Measurements from ENCODE around the gene LMAN2L. TPM values are rescaled to one million over a fixed set of nuclear protein-coding genes. Genes with fewer than 3 reads are reported as not detected.

Gene LMAN2L
- total RNA-seq, 1 experiment from 2014 or later, result 17.6 TPM

DNA sequence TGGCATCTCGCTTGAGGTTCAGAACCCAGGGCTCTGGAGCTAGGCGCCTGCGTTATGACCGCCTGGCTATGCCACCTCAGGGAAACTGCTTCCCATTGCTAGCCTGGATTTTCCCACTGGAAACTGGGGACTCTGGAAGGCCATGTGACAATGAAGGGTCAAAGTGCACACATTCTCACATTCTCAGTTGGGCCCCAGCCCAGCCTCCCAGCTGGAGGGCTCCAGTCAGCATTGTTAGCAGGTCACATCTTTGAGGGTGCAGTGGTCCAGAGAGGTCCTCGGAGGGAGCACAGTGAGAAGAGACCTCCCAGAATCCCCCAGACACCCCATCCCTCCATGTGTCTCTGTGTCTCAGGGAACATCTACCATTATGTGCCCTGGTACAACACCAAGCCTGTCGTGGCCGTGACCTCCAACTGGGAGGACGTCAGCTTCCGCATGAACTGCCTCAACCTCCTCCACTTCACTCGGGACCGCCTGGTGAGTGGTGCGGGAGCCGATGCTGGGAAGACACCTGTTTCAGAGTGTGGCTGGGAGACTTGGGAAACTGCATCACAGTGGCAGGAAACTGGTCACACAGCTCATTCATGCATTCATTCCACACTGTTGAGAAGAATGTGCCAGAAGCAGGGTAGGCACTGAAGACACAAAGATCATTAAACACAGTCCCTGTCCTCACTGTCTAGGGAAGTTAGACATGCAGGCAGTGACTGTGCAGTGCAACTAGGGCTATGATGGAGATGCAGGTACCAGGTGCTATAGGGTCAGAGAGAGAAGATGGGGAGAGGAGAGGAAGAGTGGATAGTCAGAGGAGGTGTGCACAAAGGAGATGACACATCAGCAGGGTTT, 55.7 kb downstream of the LMAN2L start:
- H2BK15ac ChIP-seq (ENCODE audit: low read depth, low read length), result no peak overlapping the region
- no peak overlapping the region for H4K91ac ChIP-seq (ENCODE audit: insufficient read length, low read depth, low read length)
- no peaks in the 10 kb centered on the region for H3K79me1 ChIP-seq (ENCODE audit: insufficient read depth, low read depth, low read length, poor library complexity, severe bottlenecking)
- H3K79me2 ChIP-seq (ENCODE audit: insufficient read depth, low read length), result no peaks in the 10 kb centered on the region
- no peak overlapping the region for H3K4me2 ChIP-seq (ENCODE audit: insufficient read depth, insufficient read length, low read length)
- no peak overlapping the region for H3K27ac ChIP-seq (ENCODE audit: insufficient read length, low read depth, low read length)
- H4K5ac ChIP-seq (ENCODE audit: insufficient read length, low read depth, low read length), result no peak overlapping the region
- no peak overlapping the region for H2BK12ac ChIP-seq (ENCODE audit: insufficient read length, low read depth, low read length)
- no peak overlapping the region for H3K18ac ChIP-seq (ENCODE audit: insufficient read length, low read depth, low read length)
- H2AFZ ChIP-seq (ENCODE audit: low read length), result no peak overlapping the region
- no peak overlapping the region for H3K14ac ChIP-seq (ENCODE audit: insufficient read depth, low read length)
- TF ChIP-seq, protein P1, sequence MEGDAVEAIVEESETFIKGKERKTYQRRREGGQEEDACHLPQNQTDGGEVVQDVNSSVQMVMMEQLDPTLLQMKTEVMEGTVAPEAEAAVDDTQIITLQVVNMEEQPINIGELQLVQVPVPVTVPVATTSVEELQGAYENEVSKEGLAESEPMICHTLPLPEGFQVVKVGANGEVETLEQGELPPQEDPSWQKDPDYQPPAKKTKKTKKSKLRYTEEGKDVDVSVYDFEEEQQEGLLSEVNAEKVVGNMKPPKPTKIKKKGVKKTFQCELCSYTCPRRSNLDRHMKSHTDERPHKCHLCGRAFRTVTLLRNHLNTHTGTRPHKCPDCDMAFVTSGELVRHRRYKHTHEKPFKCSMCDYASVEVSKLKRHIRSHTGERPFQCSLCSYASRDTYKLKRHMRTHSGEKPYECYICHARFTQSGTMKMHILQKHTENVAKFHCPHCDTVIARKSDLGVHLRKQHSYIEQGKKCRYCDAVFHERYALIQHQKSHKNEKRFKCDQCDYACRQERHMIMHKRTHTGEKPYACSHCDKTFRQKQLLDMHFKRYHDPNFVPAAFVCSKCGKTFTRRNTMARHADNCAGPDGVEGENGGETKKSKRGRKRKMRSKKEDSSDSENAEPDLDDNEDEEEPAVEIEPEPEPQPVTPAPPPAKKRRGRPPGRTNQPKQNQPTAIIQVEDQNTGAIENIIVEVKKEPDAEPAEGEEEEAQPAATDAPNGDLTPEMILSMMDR (conservative IDR thresholded peaks at IDR 0.05), result no peak
- no peak overlapping the region for H2AK5ac ChIP-seq (ENCODE audit: insufficient read length, low read length)
- H4K20me1 ChIP-seq (ENCODE audit: control insufficient read depth, insufficient read depth, insufficient read length), result no peaks in the 10 kb centered on the region
- Mint-ChIP-seq H3K4me3 (no peak overlapping the region), H3K27ac (peak overlapping the region in 1 of 3 experiments; percentile 20; a peak in 1 of 7 replicates), H3K9me3 (no peaks in the 10 kb centered on the region), H3K27me3 (ENCODE audit: low read depth) (no peaks in the 10 kb centered on the region; the same call in 1 of the 2 replicates), H3K4me1 (peaks cover 13 to 23% of the 10 kb centered on the region in 2 experiments), H3K36me3 (ENCODE audit: insufficient read depth in 1 of 3, low read depth in 3 of 3) (no peaks in the 10 kb centered on the region)
- no peak overlapping the region for H3K9ac ChIP-seq (ENCODE audit: extremely low read depth, insufficient read length, low read length)
- WGBS (ENCODE audit: extremely low coverage, insufficient read length, low lambda C conversion rate), result no CpG with 5 or more reads among the region's 13 CpGs
- no peak overlapping the region for H2BK120ac ChIP-seq (ENCODE audit: low read depth, low read length, poor library complexity, severe bottlenecking)
- no peak overlapping the region for H2BK5ac ChIP-seq (ENCODE audit: insufficient read length, low read length)
- no peaks in the 10 kb centered on the region for H3K9me3 ChIP-seq (ENCODE audit: control insufficient read depth, low read depth, low read length)
- H3K4me1 ChIP-seq (ENCODE audit: insufficient read depth, low read length), result no peaks in the 10 kb centered on the region
- H3T11ph ChIP-seq (ENCODE audit: low read length), result no peak overlapping the region
- no peak overlapping the region for H3K23ac ChIP-seq (ENCODE audit: insufficient read length, low read depth, low read length)
- H4K8ac ChIP-seq (replicated peaks; ENCODE audit: insufficient read length, low read depth, low read length), result no peak overlapping the region
- no peak overlapping the region for H3K4ac ChIP-seq (ENCODE audit: low read depth, low read length)
- no peaks in the 10 kb centered on the region for H3K23me2 ChIP-seq (ENCODE audit: insufficient read length, low read depth, low read length, poor library complexity, severe bottlenecking)
- no peak overlapping the region for H3K56ac ChIP-seq (ENCODE audit: insufficient read length, low read depth, low read length)
- H3K27me3 ChIP-seq (ENCODE audit: insufficient read depth, low read length), result no peaks in the 10 kb centered on the region
- no peak for DNase-seq
- no peak overlapping the region for H2BK20ac ChIP-seq (ENCODE audit: low read depth, low read length, poor library complexity, severe bottlenecking)

Data from H9 (cell line).